Natural killer cell (primary cell): ENCODE measurements around the gene RCOR2. TPM values are rescaled to one million over a fixed set of nuclear protein-coding genes. Genes with fewer than 3 reads are reported as not detected.

ENCODE experiments used
- ATAC-seq, 3 donors: fragments of 150-1000 bp in 2 of 3; fragments of 200-7000 bp in 1 of 3; cut with Tn5 transposase; 1 replicate in 1 of 3; 2 replicates in 2 of 3; pipeline ENCODE4 v1.10.0; 2021; ENCODE audit warnings: mild to moderate bottlenecking in 2 of 3, moderate library complexity in 2 of 3
- DNase-seq, 2 donors: peaks; one replicate each; pipeline versions ENCODE4 v3.0.0 to v3.0.0-alpha.2; 2013 to 2021; ENCODE audit warnings: mixed read lengths in 1 of 2
- H3K27ac ChIP-seq: one replicate; pipeline ENCODE4 v1.5.1; 2013; ENCODE audit warnings: mild to moderate bottlenecking, low read length
- H3K27me3 ChIP-seq: one replicate; pipeline ENCODE4 v1.6.1; 2013; ENCODE audit warnings: low read length; ENCODE audit not compliant: control insufficient read depth, insufficient read depth
- H3K36me3 ChIP-seq: one replicate; pipeline ENCODE4 v1.6.1; 2013; ENCODE audit warnings: low read length; ENCODE audit not compliant: control insufficient read depth, insufficient read depth
- H3K4me1 ChIP-seq: one replicate; pipeline ENCODE4 v1.6.1; 2013; ENCODE audit warnings: low read length; ENCODE audit not compliant: control insufficient read depth, insufficient read depth
- H3K4me3 ChIP-seq: one replicate; pipeline ENCODE4 v1.5.1; 2013; ENCODE audit warnings: low read length
- H3K9me3 ChIP-seq: one replicate; pipeline ENCODE4 v1.6.1; 2013; ENCODE audit warnings: low read length; ENCODE audit not compliant: control insufficient read depth, insufficient read depth
- H3K27ac Mint-ChIP-seq, 2 donors: one replicate each; pipeline ENCODE4 v1.8.0; 2022; ENCODE audit warnings: mild to moderate bottlenecking in 2 of 2, mixed read lengths in 2 of 2, moderate library complexity in 1 of 2
- H3K27me3 Mint-ChIP-seq, 2 donors: one replicate each; pipeline ENCODE4 v1.8.0; 2022; ENCODE audit warnings: low read depth in 2 of 2, mixed read lengths in 2 of 2
- H3K36me3 Mint-ChIP-seq: one replicate; pipeline ENCODE4 v1.8.0; 2022; ENCODE audit warnings: mixed read lengths
- H3K4me1 Mint-ChIP-seq, 2 donors: one replicate each; pipeline ENCODE4 v1.8.0; 2022; ENCODE audit warnings: mixed read lengths in 2 of 2
- H3K4me3 Mint-ChIP-seq: one replicate; pipeline ENCODE4 v1.8.0; 2022; ENCODE audit warnings: mild to moderate bottlenecking, moderate library complexity, mixed read lengths
- H3K9me3 Mint-ChIP-seq, 2 donors: one replicate each; pipeline ENCODE4 v1.8.0; 2022; ENCODE audit warnings: mixed read lengths in 2 of 2
- CTCF ChIP-seq: fragments of 200-600 bp; IDR thresholded peaks from one replicate; pipeline ENCODE4 v1.8.0; 2022; ENCODE audit warnings: antibody characterized with exemption
- WGBS: methylation state at CpG from one replicate; pipeline ENCODE4 v1.1.7; 2013; ENCODE audit warnings: missing lambda C conversion rate; ENCODE audit not compliant: insufficient coverage; 5-methylcytosine and 5-hydroxymethylcytosine counted together
- intact Hi-C: fragments of 100-400 bp; cut with micrococcal nuclease; formaldehyde crosslinking; loops from one replicate; pipeline ENCODE4 v1.14.2; 2022
- total RNA-seq, 4 donors: library from RNA; stranded (reverse); fragments of 120-200 nt in 1 of 4; gene quantifications; one replicate each; pipeline versions ENCODE4 v1.2.3 to v1.2.4, GENCODE V29; 2013 to 2022

RCOR2 gene
- total RNA-seq, 3 donors from 2014 or later (not counting 1 experiment from before 2014, with no cell fraction given) = not detected

- H3K27ac Mint-ChIP-seq = peak overlapping the region in 1 of 2 donors; percentile 20
- ATAC-seq (no peak), DNase-seq (no peak)
- no peak overlapping the region for H3K4me3 Mint-ChIP-seq
- Histone ChIP-seq H3K36me3 (peaks cover 71% of the 10 kb centered on the region), H3K4me3 (no peak overlapping the region), H3K9me3 (no peaks in the 10 kb centered on the region), H3K27ac (no peak overlapping the region), H3K4me1 (no peaks in the 10 kb centered on the region), H3K27me3 (no peaks in the 10 kb centered on the region)
- no peaks in the 10 kb centered on the region for H3K9me3 Mint-ChIP-seq
- TF ChIP-seq CTCF = no peak
- intact Hi-C loops = no loop called here
- peaks cover 0 to 14% of the 10 kb centered on the region in 2 donors for H3K4me1 Mint-ChIP-seq
- no peaks in the 10 kb centered on the region for H3K27me3 Mint-ChIP-seq
- no peaks in the 10 kb centered on the region for H3K36me3 Mint-ChIP-seq
- 88% methylated on average over 6 of the region's 6 CpGs for WGBS
Measured at GRCh38 chr11:63907063-63907462, 9.9 kb downstream of the RCOR2 start.

- H3K27me3 ChIP-seq = no peaks in the 10 kb centered on the region
- H3K27me3 Mint-ChIP-seq = no peaks in the 10 kb centered on the region
- intact Hi-C loops = loop anchor here (1.0 kb wide), 1 partner anchor 69 kb away; no protein-coding TSS in a partner anchor
- H3K9me3 ChIP-seq = no peaks in the 10 kb centered on the region
- H3K9me3 Mint-ChIP-seq = no peaks in the 10 kb centered on the region
- TF ChIP-seq CTCF = peak; percentile 28
- no peak overlapping the region for H3K4me3 ChIP-seq
- peaks cover 76% of the 10 kb centered on the region for H3K36me3 ChIP-seq
- H3K27ac Mint-ChIP-seq = peak overlapping the region in 1 of 2 donors; percentile 20
- ATAC-seq (peak in 2 of 3 donors; percentile 49 to 56), DNase-seq (peak; percentile 34 to 78)
- H3K4me1 Mint-ChIP-seq = peaks cover 4 to 14% of the 10 kb centered on the region in 2 donors
- H3K27ac ChIP-seq = no peak overlapping the region
- no peaks in the 10 kb centered on the region for H3K4me1 ChIP-seq
- 88% methylated on average over 7 of the region's 7 CpGs for WGBS
- no peaks in the 10 kb centered on the region for H3K36me3 Mint-ChIP-seq
- no peak overlapping the region for H3K4me3 Mint-ChIP-seq
Measured at GRCh38 chr11:63906585-63906984, 10.4 kb downstream of the RCOR2 start.

GRCh38 chr11:63906087-63906486 is 10.9 kb downstream of the RCOR2 start:
- no peaks in the 10 kb centered on the region for H3K27me3 Mint-ChIP-seq
- Histone ChIP-seq H3K4me1 (no peaks in the 10 kb centered on the region), H3K27me3 (no peaks in the 10 kb centered on the region), H3K36me3 (peaks cover 79% of the 10 kb centered on the region), H3K27ac (no peak overlapping the region), H3K4me3 (no peak overlapping the region), H3K9me3 (no peaks in the 10 kb centered on the region)
- no peak for TF ChIP-seq CTCF
- H3K27ac Mint-ChIP-seq = no peak overlapping the region
- H3K36me3 Mint-ChIP-seq = no peaks in the 10 kb centered on the region
- no peak for DNase-seq
- intact Hi-C loops = loop anchor here (1.0 kb wide), 1 partner anchor 69 kb away; no protein-coding TSS in a partner anchor
- no peak for ATAC-seq
- peaks cover 6 to 14% of the 10 kb centered on the region in 2 donors for H3K4me1 Mint-ChIP-seq
- H3K9me3 Mint-ChIP-seq = no peaks in the 10 kb centered on the region
- H3K4me3 Mint-ChIP-seq = no peak overlapping the region
- 97% methylated on average over 2 of the region's 4 CpGs for WGBS

GRCh38 chr11:63905179-63905578 is 11.8 kb downstream of the RCOR2 start:
- TF ChIP-seq CTCF = no peak
- H3K9me3 ChIP-seq = no peaks in the 10 kb centered on the region
- intact Hi-C loops = no loop called here
- peak overlapping the region in 1 of 2 donors; percentile 31 for H3K27ac Mint-ChIP-seq
- H3K4me1 Mint-ChIP-seq = peaks cover 6 to 14% of the 10 kb centered on the region in 2 donors
- H3K27ac ChIP-seq = no peak overlapping the region
- ATAC-seq = no peak
- peaks cover 85% of the 10 kb centered on the region for H3K36me3 ChIP-seq
- H3K4me1 ChIP-seq = no peaks in the 10 kb centered on the region
- WGBS = 93% methylated on average over 6 of the region's 6 CpGs
- H3K4me3 Mint-ChIP-seq = no peak overlapping the region
- H3K9me3 Mint-ChIP-seq = no peaks in the 10 kb centered on the region
- no peaks in the 10 kb centered on the region for H3K27me3 ChIP-seq
- no peak for DNase-seq
- no peak overlapping the region for H3K4me3 ChIP-seq
- no peaks in the 10 kb centered on the region for H3K27me3 Mint-ChIP-seq
- H3K36me3 Mint-ChIP-seq = no peaks in the 10 kb centered on the region
